ENCODE measurements around the gene IL1RAPL2. TPM values are rescaled to one million over a fixed set of nuclear protein-coding genes. Genes with fewer than 3 reads are reported as not detected.

Gene IL1RAPL2
- polyA plus RNA-seq (2011; rRNA removed) (not detected in 2 replicates), polyA plus RNA-seq (2017; fragmentation: RNase III; extraction: RNeasy Plus Mini Kit Qiagen cat#74134 plus additional on column Dnase treatment) (not detected in 3 replicates), polyA minus RNA-seq (2011; rRNA and poly(A)+ RNA removed) (not detected in 2 replicates)
- polyA plus RNA-seq (2012; cell fraction: cytosol; rRNA removed), result not detected in 2 replicates
- not detected in 2 replicates for polyA plus RNA-seq (2012; cell fraction: nucleus; rRNA removed)

DNA sequence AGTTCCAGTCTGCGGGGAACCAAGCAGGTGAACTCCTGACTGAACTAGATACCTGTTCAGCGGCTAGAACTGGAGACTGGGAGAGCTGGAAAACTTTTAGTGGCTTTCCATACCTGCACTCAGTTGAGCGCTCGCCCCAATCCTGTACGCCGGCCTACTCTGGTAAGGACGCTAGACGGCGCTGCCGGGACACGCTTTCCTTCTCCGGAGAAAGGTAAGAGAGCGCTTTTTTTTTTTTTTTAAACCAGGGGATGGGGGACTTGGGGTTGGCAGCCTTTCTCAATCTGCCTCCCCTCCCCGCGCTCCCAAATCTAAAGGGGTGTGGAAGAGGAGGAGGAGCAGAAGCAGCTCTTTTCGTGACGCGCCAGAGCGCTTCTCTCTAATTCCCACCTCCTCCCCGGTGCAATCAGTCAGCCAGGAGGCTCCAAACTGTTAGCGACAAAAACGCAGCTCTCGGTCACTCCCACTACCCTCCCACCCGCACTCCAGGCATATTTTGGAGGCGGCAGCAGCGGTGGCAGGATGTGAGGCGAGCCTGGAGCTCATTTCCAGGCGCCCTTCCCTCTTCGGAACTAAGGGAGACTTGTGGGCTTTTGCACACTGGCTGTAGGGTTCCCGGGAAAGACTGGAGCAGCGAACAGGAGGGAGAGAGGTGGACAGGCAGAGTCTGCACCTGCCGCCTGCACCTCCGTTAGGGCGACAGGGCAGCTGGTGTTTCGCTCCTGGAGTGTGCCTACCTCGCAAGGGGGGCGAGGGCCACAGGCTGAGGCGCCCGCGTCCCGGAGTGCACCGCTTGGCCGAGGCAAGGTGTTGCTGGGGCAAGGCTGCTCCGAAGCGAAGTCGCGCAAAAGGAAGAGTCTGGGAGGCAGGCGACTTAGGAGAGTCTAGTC lies at the start of gene IL1RAPL2:
Gene IL1RAPL2 (plus strand): TSS at position 409 of the 890 bp plus-strand sequence.
- CTCF ChIA-PET, result interaction anchor here (0.6 to 2.6 kb wide), 11 partner anchors 10 to 314 kb away, joined by 3 to 12 read pairs (median 4); no protein-coding TSS in a partner anchor
- H3K27ac ChIP-seq, result no peak within 1 kb of the TSS
- FAIRE-seq (no peak), DNase-seq (ENCODE audit: low read depth in 1 of 2, low spot score in 1 of 2) (peak; percentile 37 to 38), ATAC-seq (peak; percentile 85 to 95)
- H3K4me2 ChIP-seq, result peak within 1 kb of the TSS; percentile 64
- peak within 1 kb of the TSS; percentile 20; the same call in 1 of the 3 replicates for H3K4me3 ChIP-seq
- WGBS (ENCODE audit: missing lambda C conversion rate), result 5% methylated on average over 35 of the region's 48 CpGs
- TF ChIP-seq KDM5A (IDR thresholded peaks at IDR 0.05) (no peak), SMC3 (IDR thresholded peaks at IDR 0.05) (peak; percentile 44), HOXB5 (CRISPR knock-in tag; IDR thresholded peaks at IDR 0.05) (no peak), RARB (CRISPR knock-in tag; IDR thresholded peaks at IDR 0.05) (no peak), CEBPB (IDR thresholded peaks at IDR 0.05) (no peak), RAD21 (conservative IDR thresholded peaks at IDR 0.05 in 1 of 2, IDR thresholded peaks at IDR 0.05 in 1 of 2) (peak; percentile 38 to 54; a peak in 4 of 5 replicates), CHD4 (IDR thresholded peaks at IDR 0.05; ENCODE audit: borderline replicate concordance) (no peak), ESRRA (IDR thresholded peaks at IDR 0.05; ENCODE audit: borderline replicate concordance, low read length) (no peak), PHF8 (IDR thresholded peaks at IDR 0.05; ENCODE audit: borderline replicate concordance, low read depth) (no peak)
- TF ChIP-seq, protein P1, sequence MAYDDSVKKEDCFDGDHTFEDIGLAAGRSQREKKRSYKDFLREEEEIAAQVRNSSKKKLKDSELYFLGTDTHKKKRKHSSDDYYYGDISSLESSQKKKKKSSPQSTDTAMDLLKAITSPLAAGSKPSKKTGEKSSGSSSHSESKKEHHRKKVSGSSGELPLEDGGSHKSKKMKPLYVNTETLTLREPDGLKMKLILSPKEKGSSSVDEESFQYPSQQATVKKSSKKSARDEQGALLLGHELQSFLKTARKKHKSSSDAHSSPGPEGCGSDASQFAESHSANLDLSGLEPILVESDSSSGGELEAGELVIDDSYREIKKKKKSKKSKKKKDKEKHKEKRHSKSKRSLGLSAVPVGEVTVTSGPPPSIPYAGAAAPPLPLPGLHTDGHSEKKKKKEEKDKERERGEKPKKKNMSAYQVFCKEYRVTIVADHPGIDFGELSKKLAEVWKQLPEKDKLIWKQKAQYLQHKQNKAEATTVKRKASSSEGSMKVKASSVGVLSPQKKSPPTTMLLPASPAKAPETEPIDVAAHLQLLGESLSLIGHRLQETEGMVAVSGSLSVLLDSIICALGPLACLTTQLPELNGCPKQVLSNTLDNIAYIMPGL (CRISPR knock-in tag; IDR thresholded peaks at IDR 0.05; ENCODE audit: borderline replicate concordance), result no peak
- TF ChIP-seq, protein P2, sequence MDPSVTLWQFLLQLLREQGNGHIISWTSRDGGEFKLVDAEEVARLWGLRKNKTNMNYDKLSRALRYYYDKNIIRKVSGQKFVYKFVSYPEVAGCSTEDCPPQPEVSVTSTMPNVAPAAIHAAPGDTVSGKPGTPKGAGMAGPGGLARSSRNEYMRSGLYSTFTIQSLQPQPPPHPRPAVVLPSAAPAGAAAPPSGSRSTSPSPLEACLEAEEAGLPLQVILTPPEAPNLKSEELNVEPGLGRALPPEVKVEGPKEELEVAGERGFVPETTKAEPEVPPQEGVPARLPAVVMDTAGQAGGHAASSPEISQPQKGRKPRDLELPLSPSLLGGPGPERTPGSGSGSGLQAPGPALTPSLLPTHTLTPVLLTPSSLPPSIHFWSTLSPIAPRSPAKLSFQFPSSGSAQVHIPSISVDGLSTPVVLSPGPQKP (IDR thresholded peaks at IDR 0.05; ENCODE audit: low read depth, low read length), result no peak
- TF ChIP-seq, protein P3, sequence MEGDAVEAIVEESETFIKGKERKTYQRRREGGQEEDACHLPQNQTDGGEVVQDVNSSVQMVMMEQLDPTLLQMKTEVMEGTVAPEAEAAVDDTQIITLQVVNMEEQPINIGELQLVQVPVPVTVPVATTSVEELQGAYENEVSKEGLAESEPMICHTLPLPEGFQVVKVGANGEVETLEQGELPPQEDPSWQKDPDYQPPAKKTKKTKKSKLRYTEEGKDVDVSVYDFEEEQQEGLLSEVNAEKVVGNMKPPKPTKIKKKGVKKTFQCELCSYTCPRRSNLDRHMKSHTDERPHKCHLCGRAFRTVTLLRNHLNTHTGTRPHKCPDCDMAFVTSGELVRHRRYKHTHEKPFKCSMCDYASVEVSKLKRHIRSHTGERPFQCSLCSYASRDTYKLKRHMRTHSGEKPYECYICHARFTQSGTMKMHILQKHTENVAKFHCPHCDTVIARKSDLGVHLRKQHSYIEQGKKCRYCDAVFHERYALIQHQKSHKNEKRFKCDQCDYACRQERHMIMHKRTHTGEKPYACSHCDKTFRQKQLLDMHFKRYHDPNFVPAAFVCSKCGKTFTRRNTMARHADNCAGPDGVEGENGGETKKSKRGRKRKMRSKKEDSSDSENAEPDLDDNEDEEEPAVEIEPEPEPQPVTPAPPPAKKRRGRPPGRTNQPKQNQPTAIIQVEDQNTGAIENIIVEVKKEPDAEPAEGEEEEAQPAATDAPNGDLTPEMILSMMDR (IDR thresholded peaks at IDR 0.05), result peak; percentile 48
- POLR2A ChIA-PET, result no interaction called here
- no peaks in the 10 kb centered on the region for H3K9me3 ChIP-seq
- H3K4me1 ChIP-seq, result no peaks in the 10 kb centered on the region

DNA sequence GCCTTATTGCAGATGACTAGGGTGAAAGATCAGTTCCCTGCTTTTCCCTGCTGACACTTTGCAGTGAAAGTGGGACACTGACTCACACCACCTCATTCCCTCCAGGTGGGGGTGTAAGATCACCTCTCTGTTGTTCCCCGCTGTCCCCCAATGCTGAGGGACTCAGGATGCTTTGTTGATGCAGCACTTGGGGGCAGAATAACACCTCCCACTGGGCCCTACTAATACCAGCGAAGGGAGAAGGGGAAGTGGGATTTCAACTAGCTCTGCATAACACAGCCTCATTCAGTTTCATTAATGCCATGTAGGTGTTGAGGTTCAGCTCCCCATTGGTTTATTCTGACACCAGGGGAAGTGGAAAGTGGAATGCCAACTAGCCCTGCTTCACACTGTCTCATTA lies 43.6 kb upstream of the IL1RAPL2 start:
- Histone ChIP-seq H3K27ac (no peak overlapping the region), H3K4me1 (no peaks in the 10 kb centered on the region), H3K4me3 (no peak overlapping the region), H3K4me2 (no peak overlapping the region), H3K9me3 (no peaks in the 10 kb centered on the region)
- POLR2A ChIA-PET, result no interaction called here
- CTCF ChIA-PET, result no interaction called here
- FAIRE-seq (no peak), DNase-seq (ENCODE audit: low read depth in 1 of 2, low spot score in 1 of 2) (no peak), ATAC-seq (no peak)
- TF ChIP-seq JUN (IDR thresholded peaks at IDR 0.05), result no peak
- TF ChIP-seq EHF (CRISPR knock-in tag; IDR thresholded peaks at IDR 0.05), result no peak
- TF ChIP-seq KDM5A (IDR thresholded peaks at IDR 0.05), result no peak
- TF ChIP-seq KDM1A (IDR thresholded peaks at IDR 0.05; ENCODE audit: low read depth), result no peak
- no peak for TF ChIP-seq FOSB (CRISPR knock-in tag; IDR thresholded peaks at IDR 0.05)
- TF ChIP-seq, protein P4, sequence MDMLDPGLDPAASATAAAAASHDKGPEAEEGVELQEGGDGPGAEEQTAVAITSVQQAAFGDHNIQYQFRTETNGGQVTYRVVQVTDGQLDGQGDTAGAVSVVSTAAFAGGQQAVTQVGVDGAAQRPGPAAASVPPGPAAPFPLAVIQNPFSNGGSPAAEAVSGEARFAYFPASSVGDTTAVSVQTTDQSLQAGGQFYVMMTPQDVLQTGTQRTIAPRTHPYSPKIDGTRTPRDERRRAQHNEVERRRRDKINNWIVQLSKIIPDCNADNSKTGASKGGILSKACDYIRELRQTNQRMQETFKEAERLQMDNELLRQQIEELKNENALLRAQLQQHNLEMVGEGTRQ (IDR thresholded peaks at IDR 0.05), result no peak
- TF ChIP-seq CEBPB (IDR thresholded peaks at IDR 0.05), result no peak
- TF ChIP-seq FOSL2 (IDR thresholded peaks at IDR 0.05), result no peak
- no peak for TF ChIP-seq FOSL2 (CRISPR knock-in tag; IDR thresholded peaks at IDR 0.05)
- TF ChIP-seq, protein P3 (IDR thresholded peaks at IDR 0.05), result no peak
- TF ChIP-seq TP53 (CRISPR knock-in tag; IDR thresholded peaks at IDR 0.05), result no peak
- TF ChIP-seq, protein P1 (CRISPR knock-in tag; IDR thresholded peaks at IDR 0.05; ENCODE audit: borderline replicate concordance), result no peak
- no peak for TF ChIP-seq RCOR1 (IDR thresholded peaks at IDR 0.05; ENCODE audit: low read depth, low read length)
- WGBS (ENCODE audit: missing lambda C conversion rate), result 17% methylated on average over 1 of the region's 2 CpGs
